Measurements from ENCODE around the gene TTR.

TTR gene

DNA sequence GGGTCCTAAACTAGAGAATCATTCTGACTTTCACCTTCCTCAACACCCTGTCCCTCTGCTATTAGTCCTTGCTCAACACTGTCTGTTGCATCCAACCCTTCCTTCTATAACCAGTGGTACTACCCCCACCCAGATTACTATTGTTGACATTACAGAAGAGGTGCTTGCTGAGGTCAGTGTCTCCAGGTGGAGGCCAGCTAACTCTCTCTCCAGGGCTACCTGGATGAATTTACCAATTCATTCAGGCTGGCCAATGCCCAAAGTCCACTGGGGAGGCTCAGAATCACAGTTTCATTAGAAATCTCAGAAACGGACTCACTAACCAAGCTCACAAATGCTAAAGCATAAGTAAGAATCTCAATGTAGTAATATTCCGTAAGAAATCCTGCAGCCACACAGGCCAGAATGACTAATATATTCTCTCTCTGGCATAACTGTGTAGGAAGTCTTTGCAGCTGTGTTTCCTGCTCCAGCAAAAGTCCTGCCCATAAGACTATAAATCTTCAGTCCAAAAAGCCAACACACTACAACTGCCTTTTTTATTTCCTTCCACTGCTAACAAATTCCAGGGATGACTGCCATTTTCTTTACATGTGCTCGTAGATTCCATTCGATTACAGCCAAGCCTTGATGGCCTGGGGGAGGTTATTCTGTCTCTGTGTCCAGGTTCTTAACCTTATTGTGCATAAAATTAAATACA is 10.0 kb upstream of the TTR start:
- no peaks in the 10 kb centered on the region for H3K4me1 ChIP-seq (ENCODE audit: insufficient read depth, low read length)
- H3K36me3 ChIP-seq (ENCODE audit: insufficient read depth, low read depth, low read length) = no peaks in the 10 kb centered on the region
- no peak overlapping the region for H3K4me3 ChIP-seq (ENCODE audit: low read length)
- no peaks in the 10 kb centered on the region for H3K27me3 ChIP-seq (ENCODE audit: insufficient read depth, low read length)
- no peaks in the 10 kb centered on the region for H3K9me3 ChIP-seq (ENCODE audit: insufficient read depth, low read depth, low read length)
- H3K9ac ChIP-seq (ENCODE audit: low read depth, low read length) = no peak overlapping the region
- no peak overlapping the region for H3K27ac ChIP-seq (ENCODE audit: low read length)

DNA sequence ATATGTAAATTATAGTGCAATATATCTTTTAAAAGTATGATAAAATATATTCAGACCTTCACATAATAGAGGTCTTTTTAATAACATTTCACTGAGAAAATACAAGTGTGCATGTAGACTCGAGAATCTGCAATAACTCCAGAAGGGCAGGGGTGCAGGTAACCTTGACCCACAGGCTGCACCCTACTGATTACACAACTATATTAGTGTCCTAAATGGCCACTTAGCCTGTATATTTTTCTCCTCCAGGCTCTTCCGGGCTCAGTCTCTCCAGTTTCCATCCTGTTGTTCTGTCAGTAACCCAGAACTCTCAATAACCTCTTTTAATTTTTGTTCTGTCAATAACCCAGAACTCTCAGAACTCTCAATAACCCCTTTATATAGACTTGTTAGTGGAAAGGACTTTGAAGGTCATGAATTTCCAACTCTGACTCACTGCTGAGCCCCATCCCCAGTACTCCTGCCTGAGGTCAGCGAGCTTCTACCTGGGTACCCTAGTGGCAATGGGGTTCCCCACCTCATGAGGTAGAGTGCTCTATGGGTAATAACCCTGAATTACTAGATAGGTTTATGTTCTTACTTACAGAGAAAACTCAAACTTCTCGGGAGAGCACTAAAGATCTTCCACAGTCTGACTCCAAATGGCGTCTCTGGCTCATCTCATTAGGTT is 8.4 kb upstream of the TTR start:
- Histone ChIP-seq H3K9ac (ENCODE audit: low read depth, low read length) (no peak overlapping the region), H3K4me3 (ENCODE audit: low read length) (no peak overlapping the region), H3K27me3 (ENCODE audit: insufficient read depth, low read length) (no peaks in the 10 kb centered on the region), H3K4me1 (ENCODE audit: insufficient read depth, low read length) (no peaks in the 10 kb centered on the region), H3K9me3 (ENCODE audit: insufficient read depth, low read depth, low read length) (no peaks in the 10 kb centered on the region), H3K27ac (ENCODE audit: low read length) (no peak overlapping the region), H3K36me3 (ENCODE audit: insufficient read depth, low read depth, low read length) (no peaks in the 10 kb centered on the region)

DNA sequence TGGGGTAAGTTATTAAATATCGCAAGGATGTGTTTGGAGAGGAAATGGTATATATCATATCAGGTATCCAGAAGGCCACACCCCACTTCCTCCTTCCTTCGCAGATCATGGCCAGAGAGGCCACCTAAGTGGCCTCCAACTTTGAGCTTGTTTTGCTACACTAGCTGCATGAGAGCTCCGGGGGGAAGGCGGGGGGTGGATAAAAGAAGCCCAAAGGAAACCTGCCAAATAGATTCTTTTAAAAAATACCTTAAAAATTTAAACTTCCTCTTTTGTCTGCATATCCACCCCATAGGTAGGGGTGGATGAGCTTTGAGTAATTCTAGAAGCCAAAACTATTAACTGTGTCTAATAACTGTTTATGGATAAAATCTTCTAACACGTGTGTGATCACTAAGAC is 5.7 kb upstream of the TTR start:
- Histone ChIP-seq H3K4me1 (ENCODE audit: insufficient read depth, low read length) (no peaks in the 10 kb centered on the region), H3K4me3 (ENCODE audit: low read length) (no peak overlapping the region), H3K27me3 (ENCODE audit: insufficient read depth, low read length) (no peaks in the 10 kb centered on the region), H3K36me3 (ENCODE audit: insufficient read depth, low read depth, low read length) (no peaks in the 10 kb centered on the region), H3K27ac (ENCODE audit: low read length) (no peak overlapping the region), H3K9ac (ENCODE audit: low read depth, low read length) (no peak overlapping the region), H3K9me3 (ENCODE audit: insufficient read depth, low read depth, low read length) (no peaks in the 10 kb centered on the region)

DNA sequence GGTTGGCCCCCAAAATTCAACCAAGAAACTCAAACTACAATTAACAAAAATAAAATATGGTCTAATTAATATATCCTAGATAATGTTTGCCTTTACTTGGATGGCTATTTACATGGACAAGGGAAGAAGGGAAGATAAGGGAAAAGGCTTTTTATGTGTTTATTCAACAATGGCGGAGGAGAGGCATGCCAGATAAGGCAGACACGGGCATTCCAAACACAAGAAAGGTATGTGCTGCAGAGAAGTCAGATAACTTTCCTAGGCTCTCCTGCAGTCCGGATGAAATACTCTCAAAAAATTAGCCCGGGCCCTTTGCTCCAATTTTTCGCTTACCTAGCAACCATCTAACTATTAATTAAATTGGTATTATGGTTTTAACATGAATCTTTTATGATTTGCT is 5.1 kb upstream of the TTR start:
- no peaks in the 10 kb centered on the region for H3K36me3 ChIP-seq (ENCODE audit: insufficient read depth, low read depth, low read length)
- H3K4me1 ChIP-seq (ENCODE audit: insufficient read depth, low read length) = no peaks in the 10 kb centered on the region
- no peak overlapping the region for H3K27ac ChIP-seq (ENCODE audit: low read length)
- H3K9ac ChIP-seq (ENCODE audit: low read depth, low read length) = no peak overlapping the region
- H3K9me3 ChIP-seq (ENCODE audit: insufficient read depth, low read depth, low read length) = no peaks in the 10 kb centered on the region
- no peaks in the 10 kb centered on the region for H3K27me3 ChIP-seq (ENCODE audit: insufficient read depth, low read length)
- H3K4me3 ChIP-seq (ENCODE audit: low read length) = no peak overlapping the region

DNA sequence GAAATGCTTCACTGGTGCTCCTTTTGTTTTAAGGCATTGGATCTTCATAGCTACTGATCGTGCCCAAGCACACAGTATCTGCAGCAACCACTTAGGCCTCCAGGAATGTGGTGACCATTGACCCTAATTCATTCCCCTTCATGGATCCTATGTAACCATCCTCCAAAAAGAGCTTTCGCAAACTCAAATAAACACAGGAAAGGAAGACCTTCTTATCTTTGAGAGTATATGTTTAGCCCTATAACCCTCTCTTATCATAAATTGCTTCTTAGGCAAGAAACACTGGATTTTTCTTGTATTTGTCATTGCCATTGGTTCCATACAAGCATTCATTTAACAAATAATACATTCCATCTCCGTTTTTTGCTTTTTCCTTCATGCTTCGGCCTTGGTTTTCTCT is 4.1 kb upstream of the TTR start:
- Histone ChIP-seq H3K9me3 (ENCODE audit: insufficient read depth, low read depth, low read length) (no peaks in the 10 kb centered on the region), H3K36me3 (ENCODE audit: insufficient read depth, low read depth, low read length) (no peaks in the 10 kb centered on the region), H3K27me3 (ENCODE audit: insufficient read depth, low read length) (no peaks in the 10 kb centered on the region), H3K4me3 (ENCODE audit: low read length) (no peak overlapping the region), H3K27ac (ENCODE audit: low read length) (no peak overlapping the region), H3K9ac (ENCODE audit: low read depth, low read length) (no peak overlapping the region), H3K4me1 (ENCODE audit: insufficient read depth, low read length) (no peaks in the 10 kb centered on the region)

DNA sequence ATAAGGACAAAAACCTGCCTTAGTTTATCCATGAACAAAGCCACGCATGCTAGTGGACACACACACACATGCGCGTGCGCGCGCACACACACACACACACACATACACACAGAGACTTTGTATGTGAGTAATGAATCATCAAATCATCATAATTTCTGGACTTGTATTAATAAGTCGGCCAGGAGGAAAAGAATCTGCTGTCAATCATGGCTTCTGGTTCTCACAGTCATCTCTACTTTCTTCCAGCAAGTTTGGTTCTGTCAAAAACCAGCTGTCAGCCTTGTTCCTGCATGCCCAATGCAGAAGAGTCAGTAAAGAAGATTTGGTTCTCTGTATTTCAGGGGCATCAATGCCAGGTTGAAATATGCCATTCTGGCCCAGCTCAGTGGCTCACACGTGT is 1.1 kb upstream of the TTR start:
- Histone ChIP-seq H3K27ac (ENCODE audit: low read length) (no peak overlapping the region), H3K27me3 (ENCODE audit: insufficient read depth, low read length) (no peaks in the 10 kb centered on the region), H3K9me3 (ENCODE audit: insufficient read depth, low read depth, low read length) (no peaks in the 10 kb centered on the region), H3K4me3 (ENCODE audit: low read length) (no peak overlapping the region), H3K4me1 (ENCODE audit: insufficient read depth, low read length) (no peaks in the 10 kb centered on the region), H3K9ac (ENCODE audit: low read depth, low read length) (no peak overlapping the region), H3K36me3 (ENCODE audit: insufficient read depth, low read depth, low read length) (no peaks in the 10 kb centered on the region)

DNA sequence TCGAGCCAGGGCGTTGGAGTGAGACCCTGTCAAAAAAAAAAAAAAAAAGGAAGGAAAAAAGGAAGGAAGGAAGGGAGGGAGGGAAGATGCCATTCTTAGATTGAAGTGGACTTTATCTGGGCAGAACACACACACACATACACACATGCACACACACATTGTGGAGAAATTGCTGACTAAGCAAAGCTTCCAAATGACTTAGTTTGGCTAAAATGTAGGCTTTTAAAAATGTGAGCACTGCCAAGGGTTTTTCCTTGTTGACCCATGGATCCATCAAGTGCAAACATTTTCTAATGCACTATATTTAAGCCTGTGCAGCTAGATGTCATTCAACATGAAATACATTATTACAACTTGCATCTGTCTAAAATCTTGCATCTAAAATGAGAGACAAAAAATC is 564 bp upstream of the TTR start:
- Histone ChIP-seq H3K4me1 (ENCODE audit: insufficient read depth, low read length) (no peaks in the 10 kb centered on the region), H3K4me3 (ENCODE audit: low read length) (no peak overlapping the region)

DNA sequence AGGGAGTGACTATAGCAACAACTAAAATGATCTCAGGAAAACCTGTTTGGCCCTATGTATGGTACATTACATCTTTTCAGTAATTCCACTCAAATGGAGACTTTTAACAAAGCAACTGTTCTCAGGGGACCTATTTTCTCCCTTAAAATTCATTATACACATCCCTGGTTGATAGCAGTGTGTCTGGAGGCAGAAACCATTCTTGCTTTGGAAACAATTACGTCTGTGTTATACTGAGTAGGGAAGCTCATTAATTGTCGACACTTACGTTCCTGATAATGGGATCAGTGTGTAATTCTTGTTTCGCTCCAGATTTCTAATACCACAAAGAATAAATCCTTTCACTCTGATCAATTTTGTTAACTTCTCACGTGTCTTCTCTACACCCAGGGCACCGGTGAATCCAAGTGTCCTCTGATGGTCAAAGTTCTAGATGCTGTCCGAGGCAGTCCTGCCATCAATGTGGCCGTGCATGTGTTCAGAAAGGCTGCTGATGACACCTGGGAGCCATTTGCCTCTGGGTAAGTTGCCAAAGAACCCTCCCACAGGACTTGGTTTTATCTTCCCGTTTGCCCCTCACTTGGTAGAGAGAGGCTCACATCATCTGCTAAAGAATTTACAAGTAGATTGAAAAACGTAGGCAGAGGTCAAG is 955 bp downstream of the TTR start:
- H3K9ac ChIP-seq (ENCODE audit: low read depth, low read length) = no peak overlapping the region
- no peak overlapping the region for H3K4me3 ChIP-seq (ENCODE audit: low read length)
- no peaks in the 10 kb centered on the region for H3K4me1 ChIP-seq (ENCODE audit: insufficient read depth, low read length)
- H3K27me3 ChIP-seq (ENCODE audit: insufficient read depth, low read length) = no peaks in the 10 kb centered on the region
- H3K27ac ChIP-seq (ENCODE audit: low read length) = no peak overlapping the region
- H3K9me3 ChIP-seq (ENCODE audit: insufficient read depth, low read depth, low read length) = no peaks in the 10 kb centered on the region
- H3K36me3 ChIP-seq (ENCODE audit: insufficient read depth, low read depth, low read length) = no peaks in the 10 kb centered on the region

More for the DNA sequence above, 564 bp upstream of the TTR start:
- Histone ChIP-seq H3K9ac (ENCODE audit: low read depth, low read length) (no peak overlapping the region), H3K27me3 (ENCODE audit: insufficient read depth, low read length) (no peaks in the 10 kb centered on the region), H3K27ac (ENCODE audit: low read length) (no peak overlapping the region), H3K9me3 (ENCODE audit: insufficient read depth, low read depth, low read length) (no peaks in the 10 kb centered on the region), H3K36me3 (ENCODE audit: insufficient read depth, low read depth, low read length) (no peaks in the 10 kb centered on the region)

DNA sequence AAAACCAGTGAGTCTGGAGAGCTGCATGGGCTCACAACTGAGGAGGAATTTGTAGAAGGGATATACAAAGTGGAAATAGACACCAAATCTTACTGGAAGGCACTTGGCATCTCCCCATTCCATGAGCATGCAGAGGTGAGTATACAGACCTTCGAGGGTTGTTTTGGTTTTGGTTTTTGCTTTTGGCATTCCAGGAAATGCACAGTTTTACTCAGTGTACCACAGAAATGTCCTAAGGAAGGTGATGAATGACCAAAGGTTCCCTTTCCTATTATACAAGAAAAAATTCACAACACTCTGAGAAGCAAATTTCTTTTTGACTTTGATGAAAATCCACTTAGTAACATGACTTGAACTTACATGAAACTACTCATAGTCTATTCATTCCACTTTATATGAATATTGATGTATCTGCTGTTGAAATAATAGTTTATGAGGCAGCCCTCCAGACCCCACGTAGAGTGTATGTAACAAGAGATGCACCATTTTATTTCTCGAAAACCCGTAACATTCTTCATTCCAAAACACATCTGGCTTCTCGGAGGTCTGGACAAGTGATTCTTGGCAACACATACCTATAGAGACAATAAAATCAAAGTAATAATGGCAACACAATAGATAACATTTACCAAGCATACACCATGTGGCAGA is 3.6 kb downstream of the TTR start:
- H3K27ac ChIP-seq (ENCODE audit: low read length) = no peak overlapping the region
- no peak overlapping the region for H3K4me3 ChIP-seq (ENCODE audit: low read length)

DNA sequence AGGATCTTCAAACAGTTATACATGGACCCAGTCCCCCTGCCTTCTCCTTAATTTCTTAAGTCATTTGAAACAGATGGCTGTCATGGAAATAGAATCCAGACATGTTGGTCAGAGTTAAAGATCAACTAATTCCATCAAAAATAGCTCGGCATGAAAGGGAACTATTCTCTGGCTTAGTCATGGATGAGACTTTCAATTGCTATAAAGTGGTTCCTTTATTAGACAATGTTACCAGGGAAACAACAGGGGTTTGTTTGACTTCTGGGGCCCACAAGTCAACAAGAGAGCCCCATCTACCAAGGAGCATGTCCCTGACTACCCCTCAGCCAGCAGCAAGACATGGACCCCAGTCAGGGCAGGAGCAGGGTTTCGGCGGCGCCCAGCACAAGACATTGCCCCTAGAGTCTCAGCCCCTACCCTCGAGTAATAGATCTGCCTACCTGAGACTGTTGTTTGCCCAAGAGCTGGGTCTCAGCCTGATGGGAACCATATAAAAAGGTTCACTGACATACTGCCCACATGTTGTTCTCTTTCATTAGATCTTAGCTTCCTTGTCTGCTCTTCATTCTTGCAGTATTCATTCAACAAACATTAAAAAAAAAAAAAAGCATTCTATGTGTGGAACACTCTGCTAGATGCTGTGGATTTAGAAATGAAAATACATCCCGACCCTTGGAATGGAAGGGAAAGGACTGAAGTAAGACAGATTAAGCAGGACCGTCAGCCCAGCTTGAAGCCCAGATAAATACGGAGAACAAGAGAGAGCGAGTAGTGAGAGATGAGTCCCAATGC is 4.6 kb downstream of the TTR start:
- Histone ChIP-seq H3K27ac (ENCODE audit: low read length) (no peak overlapping the region), H3K27me3 (ENCODE audit: insufficient read depth, low read length) (no peaks in the 10 kb centered on the region), H3K9ac (ENCODE audit: low read depth, low read length) (no peak overlapping the region), H3K36me3 (ENCODE audit: insufficient read depth, low read depth, low read length) (no peaks in the 10 kb centered on the region), H3K9me3 (ENCODE audit: insufficient read depth, low read depth, low read length) (no peaks in the 10 kb centered on the region), H3K4me3 (ENCODE audit: low read length) (no peak overlapping the region), H3K4me1 (ENCODE audit: insufficient read depth, low read length) (no peaks in the 10 kb centered on the region)

More for the DNA sequence above, 3.6 kb downstream of the TTR start:
- Histone ChIP-seq H3K9ac (ENCODE audit: low read depth, low read length) (no peak overlapping the region), H3K9me3 (ENCODE audit: insufficient read depth, low read depth, low read length) (no peaks in the 10 kb centered on the region), H3K4me1 (ENCODE audit: insufficient read depth, low read length) (no peaks in the 10 kb centered on the region), H3K27me3 (ENCODE audit: insufficient read depth, low read length) (no peaks in the 10 kb centered on the region), H3K36me3 (ENCODE audit: insufficient read depth, low read depth, low read length) (no peaks in the 10 kb centered on the region)

DNA sequence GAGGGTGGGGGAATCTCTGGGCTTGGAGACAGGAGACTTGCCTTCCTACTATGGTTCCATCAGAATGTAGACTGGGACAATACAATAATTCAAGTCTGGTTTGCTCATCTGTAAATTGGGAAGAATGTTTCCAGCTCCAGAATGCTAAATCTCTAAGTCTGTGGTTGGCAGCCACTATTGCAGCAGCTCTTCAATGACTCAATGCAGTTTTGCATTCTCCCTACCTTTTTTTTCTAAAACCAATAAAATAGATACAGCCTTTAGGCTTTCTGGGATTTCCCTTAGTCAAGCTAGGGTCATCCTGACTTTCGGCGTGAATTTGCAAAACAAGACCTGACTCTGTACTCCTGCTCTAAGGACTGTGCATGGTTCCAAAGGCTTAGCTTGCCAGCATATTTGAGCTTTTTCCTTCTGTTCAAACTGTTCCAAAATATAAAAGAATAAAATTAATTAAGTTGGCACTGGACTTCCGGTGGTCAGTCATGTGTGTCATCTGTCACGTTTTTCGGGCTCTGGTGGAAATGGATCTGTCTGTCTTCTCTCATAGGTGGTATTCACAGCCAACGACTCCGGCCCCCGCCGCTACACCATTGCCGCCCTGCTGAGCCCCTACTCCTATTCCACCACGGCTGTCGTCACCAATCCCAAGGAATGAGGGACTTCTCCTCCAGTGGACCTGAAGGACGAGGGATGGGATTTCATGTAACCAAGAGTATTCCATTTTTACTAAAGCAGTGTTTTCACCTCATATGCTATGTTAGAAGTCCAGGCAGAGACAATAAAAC is 6.5 kb downstream of the TTR start:
- no peak overlapping the region for H3K9ac ChIP-seq (ENCODE audit: low read depth, low read length)
- no peaks in the 10 kb centered on the region for H3K27me3 ChIP-seq (ENCODE audit: insufficient read depth, low read length)
- H3K9me3 ChIP-seq (ENCODE audit: insufficient read depth, low read depth, low read length) = no peaks in the 10 kb centered on the region
- H3K36me3 ChIP-seq (ENCODE audit: insufficient read depth, low read depth, low read length) = no peaks in the 10 kb centered on the region
- H3K4me1 ChIP-seq (ENCODE audit: insufficient read depth, low read length) = no peaks in the 10 kb centered on the region
- H3K27ac ChIP-seq (ENCODE audit: low read length) = no peak overlapping the region
- H3K4me3 ChIP-seq (ENCODE audit: low read length) = no peak overlapping the region

Measured in iPS-20b (cell line).